ENCODE results near the gene MUC2.

The MUC2 gene

GRCh38 chr11:1072116-1072820 is 2.4 kb upstream of the MUC2 start:
- no peak for DNase-seq

- DNase-seq = no peak
Observed at GRCh38 chr11:1072821-1073231, 1.8 kb upstream of the MUC2 start.

GRCh38 chr11:1073261-1073724 is 1.4 kb upstream of the MUC2 start:
- DNase-seq = peak in 4 of 14 donors; percentile 5 to 40 (median 16)

GRCh38 chr11:1073851-1074243 is 827 bp upstream of the MUC2 start:
- DNase-seq = no peak

GRCh38 chr11:1075341-1075911 is 752 bp downstream of the MUC2 start:
- no peak for DNase-seq

- DNase-seq = no peak
Observed at GRCh38 chr11:1076061-1076665, 1.5 kb downstream of the MUC2 start.

GRCh38 chr11:1077033-1077416 is 2.4 kb downstream of the MUC2 start:
- no peak for DNase-seq

- no peak for DNase-seq
Observed at GRCh38 chr11:1077417-1078119, 2.9 kb downstream of the MUC2 start.

- no peak for DNase-seq
Observed at GRCh38 chr11:1078191-1078601, 3.5 kb downstream of the MUC2 start.

GRCh38 chr11:1081601-1082311 is 7.1 kb downstream of the MUC2 start:
- no peak for DNase-seq

- DNase-seq = no peak
Observed at GRCh38 chr11:1082346-1082727, 7.7 kb downstream of the MUC2 start.

- DNase-seq = no peak
Observed at GRCh38 chr11:1082728-1083620, 8.3 kb downstream of the MUC2 start.

GRCh38 chr11:1083621-1084551 is 9.2 kb downstream of the MUC2 start:
- no peak for DNase-seq

GRCh38 chr11:1084561-1085439 is 10.1 kb downstream of the MUC2 start:
- no peak for DNase-seq

- DNase-seq = no peak
Observed at GRCh38 chr11:1085440-1086170, 10.9 kb downstream of the MUC2 start.

GRCh38 chr11:1086171-1087102 is 11.8 kb downstream of the MUC2 start:
- DNase-seq = no peak

- no peak for DNase-seq
Observed at GRCh38 chr11:1087279-1087960, 12.7 kb downstream of the MUC2 start.

Data from C1 segment of cervical spinal cord (tissue), 14 donors.